Ovary (tissue), 3 donors: ENCODE data around the gene DCAF8L2.

ENCODE experiments used
- CTCF ChIP-seq, 3 donors: fragments of 450-650 bp in 2 of 3; fragments of 200-600 bp in 1 of 3; IDR thresholded peaks; one replicate each; pipeline versions ENCODE4 v1.5.1 to v1.8.0; 2016 to 2022; ENCODE audit warnings: antibody characterized with exemption in 3 of 3, mild to moderate bottlenecking in 1 of 3
- POLR2A ChIP-seq: fragments of 450-650 bp; IDR thresholded peaks from one replicate; pipeline ENCODE4 v1.6.1; 2017; ENCODE audit warnings: antibody characterized with exemption, mild to moderate bottlenecking, moderate library complexity
- donor health status: DM: no; HTN: no; CAD: no.

- TF ChIP-seq POLR2A (no peak), CTCF (IDR thresholded peaks at IDR 0.05) (no peak)
Observed at GRCh38 chrX:27555514-27555913, 34.6 kb upstream of the DCAF8L2 start.
